HepG2 (cell line): ENCODE measurements around the gene DDX28. TPM values are rescaled to one million over a fixed set of nuclear protein-coding genes. Genes with fewer than 3 reads are reported as not detected.

Source experiments
- HNRNPL ChIP-seq: fragments of 200-400 bp; formaldehyde crosslinking; IDR thresholded peaks from 2 replicates; pipeline ENCODE4 v1.6.1; 2017; ENCODE audit warnings: mild to moderate bottlenecking, low read depth, low read length
- HOXA3 ChIP-seq: sonication (generic); formaldehyde crosslinking; IDR thresholded peaks from 2 replicates; pipeline ENCODE4 v1.5.0; 2020; ENCODE audit warnings: missing genetic modification reagents
- NFATC3 ChIP-seq: sonication (generic); formaldehyde crosslinking; IDR thresholded peaks from 2 replicates; pipeline ENCODE4 v1.5.1; 2020; ENCODE audit warnings: mild to moderate bottlenecking, missing genetic modification reagents
- NFIC ChIP-seq: IDR thresholded peaks from 2 replicates; pipeline ENCODE4 v1.6.1; 2012; ENCODE audit warnings: mild to moderate bottlenecking, low read length, inconsistent platforms
- ZNF230 ChIP-seq: sonication (generic); formaldehyde crosslinking; IDR thresholded peaks from 2 replicates; pipeline ENCODE4 v1.4.0; 2020; ENCODE audit warnings: mild to moderate bottlenecking, missing genetic modification reagents
- ZNF256 ChIP-seq: sonication (generic); formaldehyde crosslinking; conservative IDR thresholded peaks from 2 replicates; pipeline ENCODE4 v1.4.0; 2020; ENCODE audit warnings: missing genetic modification reagents
- ZNF333 ChIP-seq: sonication (generic); formaldehyde crosslinking; IDR thresholded peaks from 2 replicates; pipeline ENCODE4 v1.4.0; 2020; ENCODE audit warnings: mild to moderate bottlenecking, missing genetic modification reagents, borderline replicate concordance
- ZNF446 ChIP-seq: sonication (generic); formaldehyde crosslinking; IDR thresholded peaks from 2 replicates; pipeline ENCODE4 v1.5.0; 2020; ENCODE audit warnings: mild to moderate bottlenecking, missing genetic modification reagents
- ZNF501 ChIP-seq: sonication (generic); formaldehyde crosslinking; IDR thresholded peaks from 2 replicates; pipeline ENCODE4 v1.5.1; 2020; ENCODE audit warnings: mild to moderate bottlenecking, moderate library complexity, missing genetic modification reagents
- ZNF546 ChIP-seq: sonication (generic); formaldehyde crosslinking; conservative IDR thresholded peaks from 2 replicates; pipeline ENCODE4 v1.8.1; 2023; ENCODE audit warnings: mild to moderate bottlenecking, missing genetic modification reagents
- ZNF550 ChIP-seq: sonication (generic); formaldehyde crosslinking; IDR thresholded peaks from 2 replicates; pipeline ENCODE4 v1.4.0; 2020; ENCODE audit warnings: mild to moderate bottlenecking, missing genetic modification reagents, borderline replicate concordance
- polyA plus RNA-seq, 8 experiments: library from polyadenylated mRNA; depleted of rRNA in 3 of 8; stranded (reverse) in 7 of 8; unstranded in 1 of 8; fragments of >200 nt; fragmentation: Illumina TruSeq in 4 of 8; extraction: Trizol in 4 of 8; gene quantifications; 2 replicates each; pipeline versions ENCODE4 v1.2.1 to v1.2.3, GENCODE V29; 2011 to 2016; ENCODE audit warnings: low read depth in 4 of 8, missing spikeins in 1 of 8, mixed read lengths in 1 of 8; ENCODE audit not compliant: insufficient read depth in 1 of 8
- total RNA-seq, 5 experiments: library from RNA; depleted of rRNA; stranded (reverse); fragments of >200 nt; fragmentation: Illumina TruSeq; extraction: Trizol; gene quantifications; 2 replicates each; pipeline ENCODE4 v1.2.3, GENCODE V29; 2016; ENCODE audit warnings: low read depth in 1 of 5
- TF ChIP-seq, protein P1 (sequence below): sonication (generic); formaldehyde crosslinking; IDR thresholded peaks from 2 replicates; pipeline ENCODE4 v1.5.1; 2020; ENCODE audit warnings: mild to moderate bottlenecking, missing genetic modification reagents
- TF ChIP-seq, protein P2 (sequence below): sonication (generic); formaldehyde crosslinking; IDR thresholded peaks from 2 replicates; pipeline ENCODE4 v1.5.1; 2020; ENCODE audit warnings: missing genetic modification reagents, mild to moderate bottlenecking, borderline replicate concordance
- TF ChIP-seq, protein P3 (sequence below): sonication (generic); formaldehyde crosslinking; IDR thresholded peaks from 2 replicates; pipeline ENCODE4 v1.5.0; 2020; ENCODE audit warnings: missing genetic modification reagents, mild to moderate bottlenecking, borderline replicate concordance
- TF ChIP-seq, protein P4 (sequence below): sonication (generic); formaldehyde crosslinking; IDR thresholded peaks from 2 replicates; pipeline ENCODE4 v1.5.0; 2020; ENCODE audit warnings: missing genetic modification reagents
- TF ChIP-seq, protein P5 (sequence below): sonication (generic); formaldehyde crosslinking; IDR thresholded peaks from 2 replicates; pipeline ENCODE4 v1.8.0; 2022; ENCODE audit warnings: mild to moderate bottlenecking, missing genetic modification reagents, borderline replicate concordance

Gene DDX28
- total and polyA plus RNA-seq, 2 of the 13 experiments (the other 11 are each of a cell fraction or from before 2014, with no cell fraction given), result 14.1 to 16.4 TPM

DNA sequence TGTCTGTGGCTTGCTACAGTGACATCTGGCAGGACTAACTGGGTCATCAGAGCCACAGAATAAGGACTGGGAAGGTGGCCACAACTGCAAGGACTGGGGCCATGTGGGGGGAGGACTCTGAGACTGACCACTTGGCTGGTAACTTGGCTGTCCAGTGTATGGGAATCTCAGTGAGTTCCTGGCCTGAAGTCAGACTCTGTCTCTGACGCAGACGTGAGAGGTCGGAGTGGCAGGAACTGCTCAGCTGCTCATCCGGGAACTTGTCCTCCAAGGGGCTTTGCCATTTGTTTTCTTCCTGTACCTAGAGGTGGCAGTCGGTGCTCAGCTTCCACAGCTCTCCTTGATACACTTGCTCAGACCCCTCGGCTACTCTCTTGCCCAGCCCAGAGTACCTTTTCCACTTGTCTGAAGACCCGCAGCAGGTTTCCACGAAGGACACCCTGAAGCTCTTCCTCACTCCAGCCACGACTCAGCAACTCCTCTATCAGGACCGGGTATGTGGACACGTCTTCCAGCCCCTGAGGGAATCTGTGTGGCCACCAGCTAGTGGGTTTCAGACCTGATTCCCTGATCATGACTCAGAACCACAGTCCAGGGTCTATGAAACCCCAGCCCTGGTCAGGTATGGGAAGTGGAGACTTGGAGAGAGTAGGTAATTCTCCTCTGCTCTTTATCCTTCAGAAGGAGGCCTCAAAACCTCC lies 35.4 kb downstream of the DDX28 start (continued):
- TF ChIP-seq ZNF230 (CRISPR knock-in tag) (no peak), HOXA3 (CRISPR knock-in tag) (no peak), ZNF446 (CRISPR knock-in tag) (no peak), NFATC3 (CRISPR knock-in tag) (no peak), ZNF550 (CRISPR knock-in tag) (no peak), ZNF333 (CRISPR knock-in tag) (no peak), ZNF546 (CRISPR knock-in tag) (no peak), HNRNPL (no peak), NFIC (no peak), ZNF256 (CRISPR knock-in tag) (no peak), ZNF501 (CRISPR knock-in tag) (0 out of 2 replicates have a peak, but pooled peaks have one; percentile 29)
- TF ChIP-seq, protein P1, sequence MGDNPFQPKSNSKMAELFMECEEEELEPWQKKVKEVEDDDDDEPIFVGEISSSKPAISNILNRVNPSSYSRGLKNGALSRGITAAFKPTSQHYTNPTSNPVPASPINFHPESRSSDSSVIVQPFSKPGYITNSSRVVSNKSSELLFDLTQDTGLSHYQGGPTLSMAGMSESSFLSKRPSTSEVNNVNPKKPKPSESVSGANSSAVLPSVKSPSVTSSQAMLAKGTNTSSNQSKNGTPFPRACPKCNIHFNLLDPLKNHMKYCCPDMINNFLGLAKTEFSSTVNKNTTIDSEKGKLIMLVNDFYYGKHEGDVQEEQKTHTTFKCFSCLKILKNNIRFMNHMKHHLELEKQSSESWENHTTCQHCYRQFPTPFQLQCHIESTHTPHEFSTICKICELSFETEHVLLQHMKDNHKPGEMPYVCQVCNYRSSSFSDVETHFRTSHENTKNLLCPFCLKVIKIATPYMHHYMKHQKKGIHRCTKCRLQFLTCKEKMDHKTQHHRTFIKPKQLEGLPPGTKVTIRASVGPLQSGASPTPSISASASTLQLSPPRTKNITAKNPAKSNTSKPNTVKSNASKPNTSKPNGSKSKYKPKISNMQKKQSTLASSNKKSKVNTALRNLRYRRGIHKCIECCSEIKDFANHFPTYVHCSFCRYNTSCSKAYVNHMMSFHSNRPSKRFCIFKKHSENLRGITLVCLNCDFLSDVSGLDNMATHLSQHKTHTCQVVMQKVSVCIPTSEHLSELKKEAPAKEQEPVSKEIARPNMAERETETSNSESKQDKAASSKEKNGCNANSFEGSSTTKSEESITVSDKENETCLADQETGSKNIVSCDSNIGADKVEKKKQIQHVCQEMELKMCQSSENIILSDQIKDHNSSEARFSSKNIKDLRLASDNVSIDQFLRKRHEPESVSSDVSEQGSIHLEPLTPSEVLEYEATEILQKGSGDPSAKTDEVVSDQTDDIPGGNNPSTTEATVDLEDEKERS (CRISPR knock-in tag), result no peak
- TF ChIP-seq, protein P2, sequence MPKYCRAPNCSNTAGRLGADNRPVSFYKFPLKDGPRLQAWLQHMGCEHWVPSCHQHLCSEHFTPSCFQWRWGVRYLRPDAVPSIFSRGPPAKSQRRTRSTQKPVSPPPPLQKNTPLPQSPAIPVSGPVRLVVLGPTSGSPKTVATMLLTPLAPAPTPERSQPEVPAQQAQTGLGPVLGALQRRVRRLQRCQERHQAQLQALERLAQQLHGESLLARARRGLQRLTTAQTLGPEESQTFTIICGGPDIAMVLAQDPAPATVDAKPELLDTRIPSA, result no peak
- TF ChIP-seq, protein P3, sequence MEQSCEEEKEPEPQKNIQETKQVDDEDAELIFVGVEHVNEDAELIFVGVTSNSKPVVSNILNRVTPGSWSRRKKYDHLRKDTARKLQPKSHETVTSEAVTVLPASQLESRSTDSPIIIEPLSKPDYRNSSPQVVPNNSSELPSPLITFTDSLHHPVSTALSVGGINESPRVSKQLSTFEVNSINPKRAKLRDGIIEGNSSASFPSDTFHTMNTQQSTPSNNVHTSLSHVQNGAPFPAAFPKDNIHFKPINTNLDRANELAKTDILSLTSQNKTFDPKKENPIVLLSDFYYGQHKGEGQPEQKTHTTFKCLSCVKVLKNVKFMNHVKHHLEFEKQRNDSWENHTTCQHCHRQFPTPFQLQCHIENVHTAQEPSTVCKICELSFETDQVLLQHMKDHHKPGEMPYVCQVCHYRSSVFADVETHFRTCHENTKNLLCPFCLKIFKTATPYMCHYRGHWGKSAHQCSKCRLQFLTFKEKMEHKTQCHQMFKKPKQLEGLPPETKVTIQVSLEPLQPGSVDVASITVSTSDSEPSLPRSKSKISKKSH (CRISPR knock-in tag), result peak; percentile 31; the same call in 1 of the 2 replicates
- TF ChIP-seq, protein P4, sequence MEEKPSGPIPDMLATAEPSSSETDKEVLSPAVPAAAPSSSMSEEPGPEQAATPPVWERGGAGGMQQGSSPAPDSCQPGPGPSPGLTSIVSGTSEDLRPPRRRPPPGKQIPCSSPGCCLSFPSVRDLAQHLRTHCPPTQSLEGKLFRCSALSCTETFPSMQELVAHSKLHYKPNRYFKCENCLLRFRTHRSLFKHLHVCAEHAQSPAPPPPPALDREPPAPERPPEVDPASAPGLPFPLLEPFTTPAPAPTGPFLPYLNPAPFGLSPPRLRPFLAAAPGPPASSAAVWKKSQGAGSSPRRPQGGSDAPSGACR, result no peak
- TF ChIP-seq, protein P5, sequence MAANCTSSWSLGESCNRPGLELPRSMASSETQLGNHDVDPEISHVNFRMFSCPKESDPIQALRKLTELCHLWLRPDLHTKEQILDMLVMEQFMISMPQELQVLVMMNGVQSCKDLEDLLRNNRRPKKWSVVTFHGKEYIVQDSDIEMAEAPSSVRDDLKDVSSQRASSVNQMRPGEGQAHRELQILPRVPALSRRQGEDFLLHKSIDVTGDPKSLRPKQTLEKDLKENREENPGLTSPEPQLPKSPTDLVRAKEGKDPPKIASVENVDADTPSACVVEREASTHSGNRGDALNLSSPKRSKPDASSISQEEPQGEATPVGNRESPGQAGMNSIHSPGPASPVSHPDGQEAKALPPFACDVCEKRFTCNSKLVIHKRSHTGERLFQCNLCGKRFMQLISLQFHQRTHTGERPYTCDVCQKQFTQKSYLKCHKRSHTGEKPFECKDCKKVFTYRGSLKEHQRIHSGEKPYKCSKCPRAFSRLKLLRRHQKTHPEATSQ (CRISPR knock-in tag), result no peak
